GM10248 (cell line): ENCODE data around the gene RHOT1.
A peak's percentile ranks its signal among the peaks of the same experiment; 100 is the strongest.
"Not testable (repeated sequence)": the region's sequence is repeated elsewhere in the genome, so short reads cannot be mapped to it uniquely, and the experiment has no call there.

Source experiments
- CTCF ChIA-PET: fragments of 300-600 bp; sonication (Branson Sonifier 250); formaldehyde crosslinking; extraction: SDS; loops from one replicate; lab custom pipeline; 2021; ENCODE audit warnings: antibody characterized with exemption; lab: Yijun Ruan, JAX
- POLR2A ChIA-PET: fragments of 350-650 bp; sonication (Branson Sonifier 250); formaldehyde crosslinking; extraction: SDS; loops from one replicate; lab custom pipeline; 2020; ENCODE audit warnings: antibody characterized with exemption; lab: Yijun Ruan, JAX
- DNase-seq: peaks from one replicate; pipeline ENCODE4 v3.0.0; 2012; ENCODE audit errors: extremely low spot score
- CTCF ChIP-seq: IDR thresholded peaks from 2 replicates; pipeline ENCODE4 v1.5.1; 2012; ENCODE audit warnings: mild to moderate bottlenecking, low read depth; ENCODE audit errors: extremely low read depth, missing control alignments, control extremely low read depth

Gene RHOT1

DNA sequence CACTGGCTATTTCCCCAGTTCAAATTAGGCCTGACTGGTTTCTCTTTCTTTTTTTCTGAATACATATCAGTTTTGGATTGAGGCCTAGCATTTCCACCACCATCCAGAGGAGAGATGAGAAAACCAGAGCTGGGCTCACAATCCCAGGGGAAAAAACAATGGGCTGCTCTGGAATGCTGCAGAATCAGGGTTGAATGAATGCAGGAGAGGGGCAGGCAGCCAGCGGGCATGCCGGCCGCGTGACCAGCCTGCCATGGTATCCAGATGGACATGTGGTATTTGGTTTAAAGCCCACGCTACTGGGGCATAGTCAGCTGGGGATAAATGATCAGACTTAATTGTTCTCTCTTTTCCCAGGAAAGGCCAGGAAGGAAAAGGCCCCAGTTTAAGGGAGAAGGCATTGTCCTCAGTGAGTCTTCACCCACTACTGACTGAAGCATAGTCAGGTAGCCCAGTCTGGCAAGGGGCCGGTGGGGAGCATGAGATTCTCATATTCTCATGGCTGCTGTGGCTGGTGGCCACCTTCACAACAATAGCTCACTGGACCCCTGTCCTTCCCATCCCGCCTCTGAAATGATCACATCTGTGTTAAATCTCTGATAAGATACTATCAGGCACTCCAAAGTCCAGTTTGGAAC is 38.7 kb upstream of the RHOT1 start:
- DNase-seq: no peak

DNA sequence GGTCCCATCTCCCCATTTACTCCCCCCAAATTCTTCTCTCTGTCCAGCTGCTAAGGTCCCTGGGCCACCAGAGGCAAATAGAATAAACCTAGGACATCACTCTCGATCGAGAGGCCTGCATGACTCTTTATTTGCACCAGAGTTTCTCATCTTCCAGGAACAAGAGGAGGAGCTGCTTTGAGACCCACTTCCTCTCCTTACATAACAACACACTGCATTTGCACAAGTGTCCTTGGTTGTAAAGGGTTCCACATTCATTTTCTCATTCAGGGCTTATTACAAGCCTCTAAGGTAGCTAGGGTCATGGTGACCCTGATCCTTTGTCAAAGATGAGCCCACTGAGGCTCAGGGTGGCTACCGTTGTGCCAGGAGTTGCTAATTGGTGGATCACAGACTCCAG is 38.1 kb upstream of the RHOT1 start:
- no peak for TF ChIP-seq CTCF
- CTCF ChIA-PET: interaction anchor here (1.2 to 1.7 kb wide), 3 partner anchors 14 to 35 kb away, joined by 3 to 6 read pairs (median 4); no protein-coding TSS in a partner anchor
- POLR2A ChIA-PET: no interaction called here
- DNase-seq: no peak

More for the DNA sequence above, 38.7 kb upstream of the RHOT1 start:
- ChIA-PET CTCF (interaction anchor here (1.2 to 1.7 kb wide), 3 partner anchors 15 to 36 kb away, joined by 3 to 6 read pairs (median 4); no protein-coding TSS in a partner anchor), POLR2A (no interaction called here)
- TF ChIP-seq CTCF: no peak

DNA sequence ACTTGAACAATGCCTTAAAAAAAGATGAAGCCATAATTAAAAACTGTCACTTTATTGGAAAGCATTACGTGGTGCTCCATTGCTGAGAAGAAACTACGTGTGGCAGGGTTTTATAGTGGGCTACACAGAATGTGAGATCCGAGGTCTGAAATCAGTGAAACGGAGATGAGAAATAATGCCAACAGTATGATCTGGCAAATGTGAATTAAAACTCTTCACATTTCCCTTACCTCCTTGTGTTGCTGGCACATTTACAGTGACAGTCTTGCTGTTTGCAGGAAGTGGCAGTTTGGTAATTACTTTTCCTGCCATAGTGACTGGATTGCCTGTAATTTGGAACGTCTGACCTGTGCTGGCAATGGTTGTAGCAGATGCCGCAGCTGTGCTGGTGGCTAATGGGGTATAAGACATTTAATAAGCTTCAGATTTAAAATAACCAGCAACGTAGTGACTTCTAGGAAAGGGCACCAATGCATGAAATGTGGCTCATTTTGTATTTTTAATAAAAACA is 35.8 kb upstream of the RHOT1 start:
- POLR2A ChIA-PET, DNase-seq, CTCF ChIA-PET: not testable (repeated sequence)

DNA sequence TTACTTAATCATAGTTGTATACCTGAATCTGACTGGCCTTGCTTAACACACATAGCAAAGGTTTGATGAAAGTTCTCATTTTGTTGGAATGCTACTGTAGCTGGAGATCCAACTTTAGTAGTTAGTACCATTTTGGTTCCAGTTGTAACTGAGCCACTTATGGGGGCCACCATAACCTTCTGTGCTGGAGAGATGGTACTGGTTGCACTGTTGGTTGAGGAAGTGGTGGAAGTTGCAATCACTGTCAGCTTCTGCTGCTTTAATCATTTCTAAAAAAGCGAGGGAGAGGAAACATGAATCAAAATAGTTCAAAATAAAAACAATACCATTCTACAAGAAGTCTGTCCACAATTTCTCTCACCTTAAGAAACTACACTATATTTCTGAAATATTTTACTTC is 35.1 kb upstream of the RHOT1 start:
- DNase-seq, POLR2A ChIA-PET: not testable (repeated sequence)
- CTCF ChIA-PET: interaction anchor here (1.8 kb wide), 1 partner anchor 31 kb away, joined by 9 read pairs; no protein-coding TSS in a partner anchor

- no peak for DNase-seq
- ChIA-PET CTCF (interaction anchor here (0.9 to 1.4 kb wide), 3 partner anchors 9 to 28 kb away, joined by 3 to 5 read pairs (median 4); no protein-coding TSS in a partner anchor), POLR2A (no interaction called here)
- TF ChIP-seq CTCF: no peak
These were observed 31.7 kb upstream of the RHOT1 start for GRCh38 chr17:32110596-32110995.

DNA sequence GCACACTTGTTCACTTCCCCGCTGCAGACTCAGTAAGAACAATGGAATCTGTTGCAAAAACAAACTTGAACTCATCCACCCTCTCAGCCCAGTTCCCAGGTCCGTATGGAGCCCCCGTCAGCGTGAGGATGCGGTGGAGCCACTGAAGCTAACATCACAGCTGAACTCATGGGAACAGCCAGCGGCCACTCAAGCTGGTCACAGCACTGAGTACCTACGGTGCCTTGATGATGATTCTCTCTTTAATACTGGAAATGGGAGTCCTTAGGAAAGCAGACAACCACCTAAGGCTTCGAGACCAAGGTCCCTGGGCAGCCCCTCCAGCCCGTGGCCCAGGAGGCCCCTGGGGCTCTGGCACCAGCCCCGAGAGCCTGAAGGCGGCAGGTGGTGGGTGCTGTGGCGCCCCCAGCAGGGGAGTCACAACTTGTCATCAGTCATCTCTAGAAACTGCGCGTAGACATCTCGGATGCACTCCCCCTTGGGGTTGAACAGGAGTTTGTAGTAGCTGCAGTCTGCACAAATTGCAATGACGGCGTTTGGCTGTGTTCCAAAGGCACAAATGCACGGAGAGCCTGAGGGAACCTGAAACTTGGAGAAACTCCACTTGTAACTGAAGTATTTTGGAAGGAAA is 31.0 kb upstream of the RHOT1 start:
- DNase-seq: no peak
- POLR2A ChIA-PET: no interaction called here
- CTCF ChIA-PET: interaction anchor here (0.9 to 1.4 kb wide), 3 partner anchors 10 to 27 kb away, joined by 3 to 5 read pairs (median 4); no protein-coding TSS in a partner anchor
- peak; percentile 31 for TF ChIP-seq CTCF

DNA sequence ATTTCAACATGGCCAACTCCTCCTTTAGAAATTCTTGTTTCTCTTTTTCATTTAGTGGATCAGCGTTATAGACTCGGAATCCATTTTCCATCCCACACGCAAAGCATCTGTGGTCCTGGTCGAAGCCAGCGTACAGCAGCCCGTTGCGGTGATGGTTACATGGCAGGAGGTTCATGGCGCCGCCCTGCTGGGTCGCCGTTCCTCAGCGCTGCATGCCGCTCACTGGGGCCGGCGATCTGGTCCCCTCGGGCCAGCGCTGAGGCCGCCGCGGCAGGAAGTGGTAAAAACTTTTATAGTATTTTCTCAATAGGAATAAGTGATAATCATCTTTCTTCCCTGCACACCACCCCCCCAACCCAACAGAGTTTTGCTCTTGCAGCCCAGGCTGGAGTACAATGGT is 29.9 kb upstream of the RHOT1 start:
- DNase-seq: no peak
- ChIA-PET CTCF (no interaction called here), POLR2A (no interaction called here)
- no peak for TF ChIP-seq CTCF
